Hepatocyte (in vitro differentiated cells): Measurements from ENCODE around the gene GAA. TPM values are rescaled to one million over a fixed set of nuclear protein-coding genes. Genes with fewer than 3 reads are reported as not detected.

Source experiments
- DNase-seq: peaks from one replicate; pipeline ENCODE4 v3.0.0-alpha.2; 2016; ENCODE audit warnings: low spot score
- H2AFZ ChIP-seq: fragments of 200-600 bp; sonication (generic); 2 replicates; pipeline ENCODE4 v1.6.0; 2016; ENCODE audit warnings: antibody characterized with exemption, mild to moderate bottlenecking
- H3K27ac ChIP-seq: fragments of 200-600 bp; sonication (generic); 2 replicates; pipeline ENCODE4 v1.5.1; 2016; ENCODE audit warnings: mild to moderate bottlenecking
- H3K27me3 ChIP-seq: fragments of 200-600 bp; sonication (generic); 2 replicates; pipeline ENCODE4 v1.6.1; 2016
- H3K36me3 ChIP-seq: fragments of 200-600 bp; sonication (generic); replicated peaks from 2 replicates; pipeline ENCODE4 v1.5.1; 2016; ENCODE audit warnings: low read depth; ENCODE audit not compliant: insufficient read depth
- H3K4me1 ChIP-seq: fragments of 200-600 bp; sonication (generic); 2 replicates; pipeline ENCODE4 v1.5.1; 2016; ENCODE audit warnings: mild to moderate bottlenecking, moderate library complexity; ENCODE audit not compliant: insufficient read depth
- H3K4me2 ChIP-seq: fragments of 200-600 bp; sonication (generic); 2 replicates; pipeline ENCODE4 v1.6.0; 2016
- H3K4me3 ChIP-seq: fragments of 200-600 bp; sonication (generic); 2 replicates; pipeline ENCODE4 v1.5.1; 2016; ENCODE audit warnings: mild to moderate bottlenecking
- H3K79me2 ChIP-seq: fragments of 200-600 bp; sonication (generic); 2 replicates; pipeline ENCODE4 v1.6.0; 2017; ENCODE audit warnings: mild to moderate bottlenecking
- H3K9me2 ChIP-seq: fragments of 200-600 bp; sonication (generic); replicated peaks from 2 replicates; pipeline ENCODE4 v1.6.0; 2017; ENCODE audit warnings: mild to moderate bottlenecking; ENCODE audit not compliant: insufficient read depth
- H3K9me3 ChIP-seq: fragments of 200-600 bp; sonication (generic); 2 replicates; pipeline ENCODE4 v1.5.1; 2016; ENCODE audit warnings: low read depth, mild to moderate bottlenecking
- H4K20me1 ChIP-seq: fragments of 200-600 bp; sonication (generic); 2 replicates; pipeline ENCODE4 v1.6.0; 2016; ENCODE audit warnings: mild to moderate bottlenecking; ENCODE audit not compliant: insufficient read depth, poor library complexity, severe bottlenecking
- CTCF ChIP-seq: fragments of 200-600 bp; sonication (generic); IDR thresholded peaks from 2 replicates; pipeline ENCODE4 v1.5.1; 2016; ENCODE audit warnings: antibody characterized with exemption, mild to moderate bottlenecking; ENCODE audit not compliant: poor library complexity
- EZH2 ChIP-seq: fragments of 200-600 bp; sonication (generic); IDR thresholded peaks from 2 replicates; pipeline ENCODE4 v1.6.1; 2016; ENCODE audit warnings: antibody characterized with exemption, mild to moderate bottlenecking, borderline replicate concordance
- EZH2phosphoT487 ChIP-seq: fragments of 200-600 bp; sonication (generic); IDR thresholded peaks from one replicate; pipeline ENCODE4 v1.6.1; 2018; ENCODE audit warnings: antibody characterized with exemption, mild to moderate bottlenecking, low read depth, moderate library complexity; ENCODE audit not compliant: unreplicated experiment, severe bottlenecking
- WGBS: methylation state at CpG from one replicate; pipeline ENCODE4 v1.1.6; 2016; ENCODE audit warnings: low lambda C conversion rate; ENCODE audit errors: missing lambda C conversion rate; 5-methylcytosine and 5-hydroxymethylcytosine counted together
- polyA plus RNA-seq: library from polyadenylated mRNA; unstranded; fragments of >200 nt; fragmentation: Nextera tagmentation; extraction: Ambion mirVana; gene quantifications from 2 replicates; pipeline ENCODE4 v1.2.1, GENCODE V29; 2016
- total RNA-seq: library from RNA; depleted of rRNA; stranded (reverse); fragments of >200 nt; gene quantifications from 2 replicates; pipeline ENCODE4 v1.2.3, GENCODE V29; 2014

Gene GAA
- total and polyA plus RNA-seq, 2 experiments from 2014 or later, result 37.1 to 43.1 TPM

GRCh38 chr17:80110927-80111701 lies 9.7 kb downstream of the GAA start:
- H3K4me1 ChIP-seq, result no peaks in the 10 kb centered on the region
- no peak for TF ChIP-seq EZH2phosphoT487
- no peak for TF ChIP-seq EZH2
- no peak for TF ChIP-seq CTCF

GRCh38 chr17:80111702-80112470 lies 10.5 kb downstream of the GAA start:
- peak; percentile 2 for DNase-seq
- no peaks in the 10 kb centered on the region for H3K27me3 ChIP-seq
- no peaks in the 10 kb centered on the region for H3K9me3 ChIP-seq
- no peak overlapping the region for H3K4me3 ChIP-seq
- 84% methylated on average over 24 of the region's 26 CpGs for WGBS
- no peaks in the 10 kb centered on the region for H4K20me1 ChIP-seq
- no peak overlapping the region for H3K27ac ChIP-seq
- H3K9me2 ChIP-seq, result no peaks in the 10 kb centered on the region
- no peaks in the 10 kb centered on the region for H3K79me2 ChIP-seq
- TF ChIP-seq EZH2phosphoT487, result no peak
- no peak for TF ChIP-seq EZH2
- no peak for TF ChIP-seq CTCF
- H3K36me3 ChIP-seq, result no peaks in the 10 kb centered on the region
- H3K4me1 ChIP-seq, result no peaks in the 10 kb centered on the region
- H2AFZ ChIP-seq, result no peak overlapping the region
- H3K4me2 ChIP-seq, result no peak overlapping the region

More at GRCh38 chr17:80110927-80111701, 9.7 kb downstream of the GAA start:
- Histone ChIP-seq H3K4me2 (no peak overlapping the region), H3K9me3 (no peaks in the 10 kb centered on the region), H3K27ac (no peak overlapping the region), H4K20me1 (no peaks in the 10 kb centered on the region), H3K36me3 (no peaks in the 10 kb centered on the region), H3K9me2 (no peaks in the 10 kb centered on the region), H2AFZ (no peak overlapping the region), H3K4me3 (no peak overlapping the region), H3K27me3 (no peaks in the 10 kb centered on the region), H3K79me2 (no peaks in the 10 kb centered on the region)
- DNase-seq, result peak; percentile 3
- 93% methylated on average over 20 of the region's 21 CpGs for WGBS

- H4K20me1 ChIP-seq, result no peaks in the 10 kb centered on the region
- no peaks in the 10 kb centered on the region for H3K9me2 ChIP-seq
- no peaks in the 10 kb centered on the region for H3K9me3 ChIP-seq
- no peak for TF ChIP-seq EZH2phosphoT487
- no peak for TF ChIP-seq CTCF
- TF ChIP-seq EZH2, result no peak
- DNase-seq, result no peak
- H3K36me3 ChIP-seq, result no peaks in the 10 kb centered on the region
- H2AFZ ChIP-seq, result no peak overlapping the region
- no peaks in the 10 kb centered on the region for H3K27me3 ChIP-seq
- no peaks in the 10 kb centered on the region for H3K4me1 ChIP-seq
- H3K27ac ChIP-seq, result no peak overlapping the region
- no peak overlapping the region for H3K4me3 ChIP-seq
- no peak overlapping the region for H3K4me2 ChIP-seq
- 92% methylated on average over 18 of the region's 24 CpGs for WGBS
- H3K79me2 ChIP-seq, result no peaks in the 10 kb centered on the region
Measured at GRCh38 chr17:80112471-80113032, 11.2 kb downstream of the GAA start.
